Uterus (tissue), 4 donors: Measurements from ENCODE around the gene FAM227A. TPM values are rescaled to one million over a fixed set of nuclear protein-coding genes. Genes with fewer than 3 reads are reported as not detected.

Experiments
- DNase-seq, 2 donors: peaks; one replicate each; pipeline ENCODE4 v3.0.0-alpha.2; 2019 to 2020
- H3K27ac ChIP-seq, 2 donors: fragments of 200-600 bp; sonication (generic); 1 replicate in 1 of 2; 2 replicates in 1 of 2; pipeline ENCODE4 v1.5.1; 2016 to 2018
- H3K27me3 ChIP-seq, 2 donors: fragments of 200-600 bp; sonication (generic); one replicate each; pipeline ENCODE4 v1.5.1; 2018 to 2019; ENCODE audit warnings: control low read depth in 1 of 2
- H3K36me3 ChIP-seq, 2 donors: fragments of 200-600 bp; sonication (generic); one replicate each; pipeline ENCODE4 v1.5.1; 2019; ENCODE audit warnings: control low read depth in 1 of 2
- H3K4me1 ChIP-seq, 2 donors: fragments of 200-600 bp; sonication (generic); one replicate each; pipeline ENCODE4 v1.5.1; 2018 to 2019; ENCODE audit warnings: control low read depth in 1 of 2
- H3K4me3 ChIP-seq, 2 donors: fragments of 200-600 bp; sonication (generic); 1 replicate in 1 of 2; 2 replicates in 1 of 2; pipeline ENCODE4 v1.5.1; 2018 to 2019; ENCODE audit warnings: mild to moderate bottlenecking in 1 of 2
- H3K9me3 ChIP-seq, 2 donors: fragments of 200-600 bp; sonication (generic); one replicate each; pipeline ENCODE4 v1.5.1; 2019; ENCODE audit warnings: control low read depth in 1 of 2
- POLR2A ChIP-seq, 2 donors: fragments of 450-650 bp; IDR thresholded peaks; one replicate each; pipeline ENCODE4 v1.6.1; 2016; ENCODE audit warnings: antibody characterized with exemption in 2 of 2, mild to moderate bottlenecking in 1 of 2, moderate library complexity in 1 of 2
- intact Hi-C: fragments of 100-400 bp; cut with DNase I; formaldehyde crosslinking; loops from one replicate; pipeline ENCODE4 v1.15.1; 2023; ENCODE audit warnings: low total_unique reads
- total RNA-seq, 4 donors: library from RNA; depleted of rRNA in 3 of 4; stranded (reverse); fragments of >200 nt in 3 of 4; gene quantifications; one replicate each; pipeline versions ENCODE4 v1.1.0 to v1.2.4, GENCODE V29; 2014 to 2023
- TF ChIP-seq, protein P1 (sequence below), 4 experiments: fragments of 200-600 bp in 2 of 4; fragments of 450-650 bp in 2 of 4; sonication (generic) in 2 of 4; IDR thresholded peaks; one replicate each; pipeline ENCODE4 v1.5.1; 2016 to 2019; ENCODE audit warnings: antibody characterized with exemption in 4 of 4, mild to moderate bottlenecking in 2 of 4, moderate library complexity in 1 of 4
- donor health status: DM: yes; HTN: yes; CAD: no.

Gene FAM227A
- total RNA-seq, 4 donors from 2014 or later: 1.5 to 10.4 (median 4.6) TPM

DNA sequence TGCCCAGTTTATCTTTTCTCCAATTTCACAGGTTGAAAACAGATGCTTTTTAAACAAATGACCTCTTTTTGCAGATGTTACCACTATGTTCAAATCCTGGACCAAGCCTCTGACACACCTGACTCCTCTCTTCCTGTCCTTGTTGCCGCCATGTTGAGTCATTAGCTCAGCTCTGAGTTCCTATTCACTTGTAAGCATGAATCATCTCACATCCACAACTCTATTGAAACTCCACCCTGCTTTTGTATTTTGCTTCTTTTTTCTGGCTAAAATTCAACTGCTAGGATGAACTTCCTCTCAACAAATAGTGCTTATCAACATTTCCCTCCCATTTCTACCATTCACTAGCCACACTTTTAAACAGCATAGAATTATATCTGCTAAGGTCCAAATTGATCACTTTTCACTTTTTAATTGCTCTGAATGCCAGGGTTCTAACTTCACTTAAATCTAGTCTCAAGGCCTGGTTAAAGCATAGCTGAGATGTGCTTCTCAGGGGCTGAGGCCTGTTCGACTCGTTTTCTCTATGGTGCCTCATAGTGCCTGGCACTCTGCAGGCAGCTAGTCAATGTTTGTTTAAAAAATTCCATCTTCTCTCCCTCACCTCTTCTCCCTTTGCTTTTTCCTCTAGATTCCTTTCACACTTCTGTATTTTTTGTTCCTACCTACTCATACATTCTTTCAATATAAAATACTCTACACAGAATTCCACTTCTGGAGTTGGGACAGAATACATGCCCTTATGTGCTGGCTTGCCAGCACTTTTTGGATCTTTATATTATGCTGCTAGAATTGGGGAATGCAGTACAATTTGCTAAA lies 40.6 kb upstream of the FAM227A start:
- TF ChIP-seq, protein P1, sequence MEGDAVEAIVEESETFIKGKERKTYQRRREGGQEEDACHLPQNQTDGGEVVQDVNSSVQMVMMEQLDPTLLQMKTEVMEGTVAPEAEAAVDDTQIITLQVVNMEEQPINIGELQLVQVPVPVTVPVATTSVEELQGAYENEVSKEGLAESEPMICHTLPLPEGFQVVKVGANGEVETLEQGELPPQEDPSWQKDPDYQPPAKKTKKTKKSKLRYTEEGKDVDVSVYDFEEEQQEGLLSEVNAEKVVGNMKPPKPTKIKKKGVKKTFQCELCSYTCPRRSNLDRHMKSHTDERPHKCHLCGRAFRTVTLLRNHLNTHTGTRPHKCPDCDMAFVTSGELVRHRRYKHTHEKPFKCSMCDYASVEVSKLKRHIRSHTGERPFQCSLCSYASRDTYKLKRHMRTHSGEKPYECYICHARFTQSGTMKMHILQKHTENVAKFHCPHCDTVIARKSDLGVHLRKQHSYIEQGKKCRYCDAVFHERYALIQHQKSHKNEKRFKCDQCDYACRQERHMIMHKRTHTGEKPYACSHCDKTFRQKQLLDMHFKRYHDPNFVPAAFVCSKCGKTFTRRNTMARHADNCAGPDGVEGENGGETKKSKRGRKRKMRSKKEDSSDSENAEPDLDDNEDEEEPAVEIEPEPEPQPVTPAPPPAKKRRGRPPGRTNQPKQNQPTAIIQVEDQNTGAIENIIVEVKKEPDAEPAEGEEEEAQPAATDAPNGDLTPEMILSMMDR (IDR thresholded peaks at IDR 0.05): no peak
- TF ChIP-seq POLR2A (IDR thresholded peaks at IDR 0.05): no peak
- H3K27me3 ChIP-seq: no peaks in the 10 kb centered on the region
- H3K36me3 ChIP-seq: no peaks in the 10 kb centered on the region
- H3K4me3 ChIP-seq: no peak overlapping the region
- DNase-seq: no peak
- H3K27ac ChIP-seq: peak overlapping the region; percentile 25 to 56
- intact Hi-C loops: no loop called here
- H3K4me1 ChIP-seq: peaks cover 0 to 22% of the 10 kb centered on the region in 2 donors
- H3K9me3 ChIP-seq: no peaks in the 10 kb centered on the region

GRCh38 chr22:38694940-38695339 lies 38.7 kb upstream of the FAM227A start:
- no peak overlapping the region for H3K27ac ChIP-seq
- H3K9me3 ChIP-seq: no peaks in the 10 kb centered on the region
- H3K27me3 ChIP-seq: no peaks in the 10 kb centered on the region
- H3K4me1 ChIP-seq: peaks cover 0 to 19% of the 10 kb centered on the region in 2 donors
- no peak overlapping the region for H3K4me3 ChIP-seq
- no peak for TF ChIP-seq POLR2A (IDR thresholded peaks at IDR 0.05)
- TF ChIP-seq, protein P1 (IDR thresholded peaks at IDR 0.05): no peak
- no peaks in the 10 kb centered on the region for H3K36me3 ChIP-seq
- DNase-seq: no peak
- intact Hi-C loops: no loop called here

- H3K4me3 ChIP-seq: no peak overlapping the region
- no peak overlapping the region for H3K27ac ChIP-seq
- peaks cover 0 to 14% of the 10 kb centered on the region in 2 donors for H3K4me1 ChIP-seq
- DNase-seq: no peak
- no peaks in the 10 kb centered on the region for H3K9me3 ChIP-seq
- no peaks in the 10 kb centered on the region for H3K36me3 ChIP-seq
- TF ChIP-seq POLR2A (IDR thresholded peaks at IDR 0.05): no peak
- TF ChIP-seq, protein P1 (IDR thresholded peaks at IDR 0.05): no peak
- H3K27me3 ChIP-seq: no peaks in the 10 kb centered on the region
- intact Hi-C loops: no loop called here
These were observed 37.9 kb upstream of the FAM227A start for GRCh38 chr22:38694049-38694448.

GRCh38 chr22:38689651-38690050 lies 33.5 kb upstream of the FAM227A start:
- Histone ChIP-seq H3K36me3 (no peaks in the 10 kb centered on the region), H3K4me1 (no peaks in the 10 kb centered on the region), H3K9me3 (no peaks in the 10 kb centered on the region), H3K27ac (no peak overlapping the region), H3K4me3 (no peak overlapping the region), H3K27me3 (no peaks in the 10 kb centered on the region)
- DNase-seq: no peak
- no peak for TF ChIP-seq POLR2A (IDR thresholded peaks at IDR 0.05)
- TF ChIP-seq, protein P1 (IDR thresholded peaks at IDR 0.05): no peak
- intact Hi-C loops: no loop called here

GRCh38 chr22:38685761-38686160 lies 29.6 kb upstream of the FAM227A start:
- Histone ChIP-seq H3K4me1 (no peaks in the 10 kb centered on the region), H3K9me3 (no peaks in the 10 kb centered on the region), H3K27ac (no peak overlapping the region), H3K4me3 (no peak overlapping the region), H3K27me3 (no peaks in the 10 kb centered on the region), H3K36me3 (no peaks in the 10 kb centered on the region)
- no peak for TF ChIP-seq POLR2A (IDR thresholded peaks at IDR 0.05)
- DNase-seq: no peak
- intact Hi-C loops: no loop called here
